HG03135 (cell line): ENCODE data around the gene MREG.
A peak's percentile ranks its signal among the peaks of the same experiment; 100 is the strongest.

Experiments used
- ATAC-seq: cut with Tn5 transposase; IDR thresholded peaks from one replicate; pipeline ENCODE4 v1.9.1; 2021; ENCODE audit warnings: mild to moderate bottlenecking, moderate library complexity; ENCODE audit not compliant: unreplicated experiment

The MREG gene

GRCh38 chr2:216013080-216013909 is at the start of gene MREG:
Gene MREG (minus strand): TSS chr2:216013551. CDS start chr2:216013327, 224 bp downstream.
- ATAC-seq, result peak; percentile 47

- ATAC-seq, result no peak
Observed at GRCh38 chr2:216059233-216059834, 46.0 kb upstream of the MREG start.

DNA sequence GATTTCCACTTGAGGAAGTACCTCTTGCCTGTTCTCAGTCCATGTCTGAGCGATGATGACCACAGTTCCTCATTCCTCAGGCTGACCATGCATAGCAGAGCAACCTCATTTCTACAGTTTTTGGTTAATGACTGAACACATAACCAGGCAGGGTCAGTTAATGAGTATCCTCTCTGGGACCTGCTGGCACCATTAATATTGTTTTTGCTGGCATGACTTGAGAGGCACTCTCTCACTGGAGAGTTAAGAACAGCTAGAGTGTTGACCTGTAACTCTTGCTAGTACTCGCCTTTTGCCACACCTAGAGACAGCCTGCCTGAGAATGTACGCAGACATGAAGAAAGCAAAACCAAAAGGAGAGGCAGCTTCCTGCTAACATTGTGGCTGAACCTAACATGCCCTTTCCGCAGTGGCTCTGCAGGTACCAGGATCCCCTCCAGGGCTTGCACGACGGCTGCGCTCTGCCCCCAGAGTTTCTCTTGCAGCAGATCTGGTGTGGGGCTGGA is 44.4 kb upstream of the MREG start:
- peak; percentile 85 for ATAC-seq

GRCh38 chr2:216056739-216057138 is 43.4 kb upstream of the MREG start:
- peak; percentile 42 for ATAC-seq

- ATAC-seq, result no peak
Observed at GRCh38 chr2:216055680-216056079, 42.3 kb upstream of the MREG start.

DNA sequence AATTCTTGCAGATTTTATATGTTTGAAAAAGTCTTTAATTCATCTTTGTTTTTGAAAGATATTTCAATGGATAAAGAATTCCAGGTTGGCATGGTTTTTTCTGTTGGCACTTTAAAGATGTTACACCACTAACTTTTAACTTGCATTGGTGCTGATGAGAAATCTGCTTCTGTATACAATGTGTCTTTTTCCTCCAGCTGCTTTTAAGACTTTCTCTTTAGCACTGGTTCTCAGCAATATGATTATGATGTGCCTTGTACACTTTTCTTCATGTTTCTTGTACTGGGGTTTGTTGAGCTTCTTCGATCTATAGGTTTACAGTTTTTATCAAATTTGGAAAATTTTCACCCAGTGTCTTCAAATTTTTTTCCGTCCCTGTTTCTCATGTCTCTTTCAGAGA is 39.1 kb upstream of the MREG start:
- ATAC-seq, result no peak

DNA sequence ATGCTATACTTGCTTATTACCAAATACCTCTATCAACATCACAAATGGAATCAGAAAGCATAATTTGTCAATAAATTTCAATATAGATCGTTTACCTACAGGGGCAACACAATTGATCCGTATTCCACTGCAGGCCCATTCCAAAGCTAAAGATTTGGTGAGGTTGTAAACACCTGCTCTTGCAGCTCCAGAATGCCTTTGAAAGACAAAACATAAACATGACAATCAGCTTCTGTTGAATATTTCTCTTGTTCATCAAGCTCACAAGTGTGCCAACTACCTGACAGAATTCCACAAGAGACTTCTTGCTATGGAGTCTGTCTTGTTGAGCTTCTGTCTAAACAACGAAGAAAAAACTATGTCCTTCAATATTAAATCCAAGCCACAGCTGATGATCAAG is 38.0 kb upstream of the MREG start:
- ATAC-seq, result no peak

- ATAC-seq, result no peak
Observed at GRCh38 chr2:216049452-216049851, 36.1 kb upstream of the MREG start.

GRCh38 chr2:216047397-216047796 is 34.0 kb upstream of the MREG start:
- no peak for ATAC-seq

DNA sequence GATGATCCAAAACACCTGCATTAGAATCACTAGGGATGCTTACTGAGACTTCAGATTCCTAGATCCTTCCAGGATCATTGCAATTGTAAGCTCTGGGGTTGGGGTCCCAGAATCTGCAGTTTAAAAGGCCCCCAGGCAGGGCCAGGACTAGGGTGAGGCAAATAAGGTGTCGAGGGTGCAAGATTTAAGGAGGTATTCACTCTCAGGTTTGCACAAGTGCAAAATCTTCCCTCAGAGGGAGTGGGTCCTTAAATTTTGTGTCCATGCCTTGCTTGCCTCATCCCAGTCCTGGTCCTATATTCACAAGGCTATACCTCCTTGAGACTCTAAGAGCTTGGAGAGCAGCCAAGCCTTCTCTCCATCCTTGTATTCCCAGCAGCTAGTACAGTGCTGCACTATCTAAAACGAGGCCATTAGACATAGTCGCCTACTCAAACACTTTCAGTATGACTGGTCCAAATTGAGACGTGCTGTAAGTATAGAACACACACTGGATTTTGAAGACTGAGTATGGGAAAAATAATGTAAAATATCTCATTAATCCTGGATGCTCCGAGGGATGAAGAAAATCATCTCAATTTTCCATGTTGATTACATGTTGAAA is 31.6 kb upstream of the MREG start:
- ATAC-seq, result peak; percentile 94

- no peak for ATAC-seq
Observed at GRCh38 chr2:216043949-216044348, 30.6 kb upstream of the MREG start.

- ATAC-seq, result no peak
Observed at GRCh38 chr2:216041438-216041837, 28.1 kb upstream of the MREG start.

DNA sequence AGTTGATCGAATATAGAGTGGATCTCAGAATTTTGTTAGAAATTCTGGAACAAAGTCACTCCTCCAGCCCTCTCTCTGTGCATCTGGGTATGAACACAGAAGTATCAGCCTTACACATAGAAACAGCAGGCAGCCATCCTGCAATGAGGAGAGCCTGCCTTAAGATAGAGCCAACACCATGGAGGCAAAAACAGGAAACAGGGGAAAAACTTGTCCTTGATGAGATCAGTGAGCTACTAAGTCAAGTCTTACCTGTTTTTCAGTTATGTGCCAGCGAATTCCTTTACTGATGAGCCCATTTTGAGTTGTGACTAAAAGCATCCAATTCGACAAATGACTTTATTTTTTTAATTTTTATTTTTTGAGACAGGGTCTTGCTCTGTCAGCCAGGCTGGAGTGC is 26.6 kb upstream of the MREG start:
- no peak for ATAC-seq

- peak; percentile 46 for ATAC-seq
Observed at GRCh38 chr2:216034065-216034464, 20.7 kb upstream of the MREG start.

DNA sequence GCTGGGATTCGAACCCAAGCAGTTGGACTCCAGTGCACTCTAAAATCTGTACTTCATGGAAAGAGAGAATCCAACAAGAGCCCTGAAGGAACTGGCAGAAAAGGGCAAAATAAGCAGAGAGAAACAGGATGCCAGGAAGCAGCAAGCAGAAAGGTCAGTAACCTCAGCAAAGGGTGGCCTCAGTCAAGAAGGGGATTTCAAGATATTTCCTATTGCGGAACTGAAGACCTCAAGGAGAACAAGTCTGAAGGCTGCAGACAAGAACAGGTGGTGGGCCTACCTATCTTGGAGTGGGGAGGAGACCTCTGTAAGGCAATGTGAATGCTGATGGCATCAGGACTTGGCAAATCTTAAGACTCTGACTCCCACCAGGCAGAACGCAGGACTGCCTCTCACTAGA is 20.1 kb upstream of the MREG start:
- ATAC-seq, result no peak

DNA sequence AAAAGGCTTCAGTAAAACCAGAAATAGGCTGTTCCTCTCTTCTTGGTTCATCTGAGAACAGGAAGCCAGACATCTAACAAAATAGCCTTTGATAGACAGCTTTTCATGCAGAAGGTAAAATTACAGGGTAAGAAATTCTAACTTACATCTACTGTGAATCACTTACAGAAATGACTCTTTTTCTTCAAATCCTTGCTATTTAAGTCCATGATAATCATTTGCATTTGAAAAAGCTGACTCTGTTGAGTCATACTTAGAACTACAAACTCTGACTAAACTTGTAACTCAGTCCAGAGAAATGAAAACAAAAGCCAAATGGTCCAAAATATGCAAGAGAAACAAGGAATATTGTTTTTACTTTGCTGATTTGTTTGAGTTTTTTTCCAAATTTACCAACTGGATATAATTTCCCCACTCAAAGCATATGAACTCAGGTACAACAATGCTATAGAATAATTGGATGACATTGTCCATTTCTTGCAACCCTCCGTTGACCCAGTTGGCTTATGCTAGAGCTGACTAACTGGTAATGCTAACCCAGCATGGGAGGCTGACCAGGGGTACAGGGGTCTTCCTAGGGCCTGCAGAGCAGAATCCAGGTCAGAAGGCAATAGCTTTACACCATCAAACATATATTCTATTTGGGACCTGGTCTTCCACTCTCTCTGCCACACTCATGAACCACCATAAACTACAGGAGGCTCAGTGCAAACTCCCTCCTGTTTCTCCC is 18.8 kb upstream of the MREG start:
- ATAC-seq, result peak; percentile 73

- ATAC-seq, result no peak
Observed at GRCh38 chr2:216030216-216030615, 16.9 kb upstream of the MREG start.

GRCh38 chr2:216029416-216030129 is 16.2 kb upstream of the MREG start:
- ATAC-seq, result no peak

- no peak for ATAC-seq
Observed at GRCh38 chr2:216024779-216025336, 11.5 kb upstream of the MREG start.

DNA sequence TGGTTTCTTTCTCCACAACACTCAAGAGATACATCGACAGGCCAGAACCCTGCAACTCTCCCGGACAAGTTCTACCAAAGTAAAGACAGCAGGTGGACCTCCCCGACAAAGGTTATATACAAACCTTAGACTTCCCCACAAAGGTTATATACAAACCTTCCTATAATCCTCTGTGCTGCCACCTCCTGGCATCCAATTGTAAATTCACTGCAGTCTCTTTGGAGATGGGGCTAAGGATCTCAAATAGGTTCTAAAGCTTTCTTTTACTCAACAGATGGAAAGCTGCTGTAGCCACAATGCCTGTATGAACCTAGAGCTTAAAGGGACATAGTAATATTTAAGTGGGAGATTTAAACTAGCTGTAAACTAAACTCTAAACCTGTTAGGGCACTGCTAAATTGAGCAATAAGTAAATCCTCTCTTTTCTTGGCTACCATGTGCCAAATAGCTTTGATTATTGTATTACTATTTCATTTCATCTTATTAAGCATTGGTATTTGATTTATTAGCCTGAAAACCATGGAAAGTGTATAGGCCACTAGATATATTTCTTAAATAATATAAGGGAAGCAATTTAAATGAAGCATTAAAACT is 9.8 kb upstream of the MREG start:
- peak; percentile 82 for ATAC-seq
